Esophagus squamous epithelium (tissue), 4 donors: ENCODE measurements around the gene SERTAD1.

ENCODE experiments used
- POLR2A ChIP-seq, 4 donors: fragments of 450-650 bp; IDR thresholded peaks; one replicate each; pipeline ENCODE4 v1.6.1; 2017; ENCODE audit warnings: antibody characterized with exemption in 4 of 4, mild to moderate bottlenecking in 4 of 4, moderate library complexity in 3 of 4
- TF ChIP-seq, protein P1 (sequence below), 6 experiments: fragments of 450-650 bp in 4 of 6; fragments of 200-600 bp in 2 of 6; sonication (generic) in 2 of 6; IDR thresholded peaks; one replicate each; pipeline ENCODE4 v1.5.1; 2016 to 2019; ENCODE audit warnings: antibody characterized with exemption in 6 of 6, mild to moderate bottlenecking in 4 of 6, moderate library complexity in 4 of 6

DNA sequence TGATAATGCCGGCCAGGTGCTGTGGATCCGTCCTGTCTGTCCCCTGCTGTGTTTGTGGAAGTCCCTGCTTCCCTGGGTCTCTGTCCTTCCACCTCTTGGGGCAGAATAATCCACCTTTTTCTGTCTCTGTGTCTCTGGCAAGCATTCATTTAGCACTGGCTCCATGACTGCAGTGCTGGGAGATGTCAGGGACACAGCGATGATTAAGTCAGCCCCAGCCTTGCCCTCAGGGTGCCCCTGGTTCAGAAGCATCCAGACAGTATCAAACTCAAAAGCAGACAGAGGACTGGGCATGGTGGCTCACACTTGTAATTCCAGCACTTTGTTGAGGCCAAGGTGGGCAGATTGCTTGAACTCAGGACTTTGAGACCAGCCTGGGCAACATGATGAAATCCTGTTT is 37.3 kb downstream of the SERTAD1 start:
- TF ChIP-seq, protein P1, sequence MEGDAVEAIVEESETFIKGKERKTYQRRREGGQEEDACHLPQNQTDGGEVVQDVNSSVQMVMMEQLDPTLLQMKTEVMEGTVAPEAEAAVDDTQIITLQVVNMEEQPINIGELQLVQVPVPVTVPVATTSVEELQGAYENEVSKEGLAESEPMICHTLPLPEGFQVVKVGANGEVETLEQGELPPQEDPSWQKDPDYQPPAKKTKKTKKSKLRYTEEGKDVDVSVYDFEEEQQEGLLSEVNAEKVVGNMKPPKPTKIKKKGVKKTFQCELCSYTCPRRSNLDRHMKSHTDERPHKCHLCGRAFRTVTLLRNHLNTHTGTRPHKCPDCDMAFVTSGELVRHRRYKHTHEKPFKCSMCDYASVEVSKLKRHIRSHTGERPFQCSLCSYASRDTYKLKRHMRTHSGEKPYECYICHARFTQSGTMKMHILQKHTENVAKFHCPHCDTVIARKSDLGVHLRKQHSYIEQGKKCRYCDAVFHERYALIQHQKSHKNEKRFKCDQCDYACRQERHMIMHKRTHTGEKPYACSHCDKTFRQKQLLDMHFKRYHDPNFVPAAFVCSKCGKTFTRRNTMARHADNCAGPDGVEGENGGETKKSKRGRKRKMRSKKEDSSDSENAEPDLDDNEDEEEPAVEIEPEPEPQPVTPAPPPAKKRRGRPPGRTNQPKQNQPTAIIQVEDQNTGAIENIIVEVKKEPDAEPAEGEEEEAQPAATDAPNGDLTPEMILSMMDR (IDR thresholded peaks at IDR 0.05), result no peak
- TF ChIP-seq POLR2A (IDR thresholded peaks at IDR 0.05), result no peak
